Measurements from ENCODE around the gene YRDC.

YRDC gene

DNA sequence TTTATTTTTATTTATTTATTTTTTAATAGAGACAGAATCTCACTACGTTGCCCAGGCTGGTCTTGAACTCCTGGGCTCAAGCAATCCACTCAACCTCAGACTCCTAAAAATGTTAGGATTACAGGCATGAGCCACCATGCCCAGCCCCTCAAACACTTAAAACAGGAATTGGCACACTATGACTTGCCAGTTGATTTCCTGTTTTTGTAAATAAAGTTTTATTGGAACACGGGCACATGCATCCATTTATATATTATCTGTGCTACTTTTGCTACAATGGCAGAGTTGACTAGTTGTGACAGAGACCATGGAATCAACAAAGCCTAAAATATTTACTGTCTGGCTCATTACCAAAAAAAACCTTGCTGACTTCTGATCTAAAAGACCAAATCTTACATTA lies 16.0 kb upstream of the YRDC start:
- no peak for DNase-seq
- in situ Hi-C loops (cut with MboI; ENCODE audit: low pct_unique_long_range_greater_than_20kb, low sequenced_read_pairs): no loop called here

DNA sequence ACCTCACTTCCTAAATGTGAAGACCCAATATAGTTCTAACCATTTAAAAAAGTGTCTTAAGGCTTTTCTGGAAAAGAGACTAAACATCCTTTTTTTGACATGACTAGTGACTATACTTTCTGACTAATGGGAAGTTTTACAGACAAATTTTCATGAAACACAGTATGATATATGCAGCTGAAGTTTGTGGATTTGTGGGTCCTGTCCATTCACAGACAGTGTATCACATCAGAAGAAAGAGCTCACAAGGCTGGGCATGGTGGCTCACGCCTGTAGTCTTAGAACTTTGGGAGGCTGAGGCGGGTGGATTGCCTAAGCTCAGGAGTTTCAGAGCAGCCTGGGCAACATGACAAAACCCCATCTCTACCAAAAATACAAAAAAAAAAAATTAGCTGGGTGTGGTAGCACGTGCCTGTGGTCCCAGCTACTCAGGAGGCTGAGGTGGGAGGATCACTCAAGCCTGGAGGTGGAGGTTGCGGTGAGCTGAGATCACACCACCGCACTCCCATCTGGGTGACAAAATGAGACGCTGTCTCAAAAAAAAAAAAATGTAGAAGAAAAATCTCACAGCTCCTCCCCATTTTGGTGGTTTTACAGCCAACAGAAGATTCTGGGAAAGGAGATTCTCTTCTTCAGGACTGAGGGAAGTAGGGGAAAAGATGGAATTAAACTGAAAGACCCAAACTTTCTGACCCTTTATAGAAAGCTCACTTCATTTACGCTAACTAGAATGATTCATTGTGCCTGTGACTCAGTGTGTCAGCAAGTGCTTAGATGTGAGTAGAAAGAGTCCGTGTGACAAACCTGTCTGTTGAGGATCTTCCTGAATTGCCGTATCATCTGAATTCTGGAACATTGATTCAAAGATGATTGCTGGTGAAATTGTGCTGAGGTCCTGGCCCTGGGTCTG lies 15.2 kb upstream of the YRDC start:
- in situ Hi-C loops (cut with MboI; ENCODE audit: low pct_unique_long_range_greater_than_20kb, low sequenced_read_pairs): no loop called here
- no peak for DNase-seq

DNA sequence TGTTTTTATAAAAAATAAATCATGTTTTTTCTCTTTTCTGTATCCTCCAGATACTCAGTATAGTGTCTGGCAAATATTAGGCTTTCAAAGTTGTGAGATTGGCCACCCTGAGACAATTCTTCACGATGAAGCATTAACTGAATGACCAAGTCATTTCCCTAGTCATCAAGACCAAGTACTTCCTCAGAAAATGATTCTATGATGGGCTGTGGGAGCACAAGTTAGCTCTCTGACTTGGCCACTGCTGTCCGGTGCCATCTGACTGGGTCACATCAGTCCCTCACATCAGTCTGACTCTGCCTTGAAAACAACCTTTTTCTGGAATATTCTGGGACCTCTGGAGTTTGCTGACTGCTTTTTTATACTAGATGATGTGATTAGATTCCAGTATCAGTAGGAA lies 13.5 kb upstream of the YRDC start:
- DNase-seq: no peak
- in situ Hi-C loops (cut with MboI; ENCODE audit: low pct_unique_long_range_greater_than_20kb, low sequenced_read_pairs): no loop called here

DNA sequence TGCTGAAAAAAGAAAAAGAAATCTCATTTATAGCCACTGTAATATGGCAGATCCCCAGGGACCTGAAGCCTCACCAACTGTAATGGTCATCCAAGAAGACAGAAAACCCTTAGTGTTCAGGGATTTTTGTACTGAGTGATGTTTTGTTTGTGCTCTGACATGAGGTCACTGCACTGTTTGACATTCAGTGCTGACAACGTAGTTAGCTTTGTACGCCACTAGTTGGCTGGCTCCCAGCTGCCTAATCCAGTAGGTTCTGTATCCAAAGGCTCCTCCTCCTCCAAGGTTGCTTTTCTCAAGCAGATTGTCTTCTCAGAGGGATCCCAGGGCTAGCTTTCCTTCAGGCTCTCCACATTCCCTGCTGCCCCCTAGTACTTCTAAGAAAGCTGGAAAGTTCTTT lies 9.5 kb upstream of the YRDC start:
- in situ Hi-C loops (cut with MboI; ENCODE audit: low pct_unique_long_range_greater_than_20kb, low sequenced_read_pairs): no loop called here
- no peak for DNase-seq

DNA sequence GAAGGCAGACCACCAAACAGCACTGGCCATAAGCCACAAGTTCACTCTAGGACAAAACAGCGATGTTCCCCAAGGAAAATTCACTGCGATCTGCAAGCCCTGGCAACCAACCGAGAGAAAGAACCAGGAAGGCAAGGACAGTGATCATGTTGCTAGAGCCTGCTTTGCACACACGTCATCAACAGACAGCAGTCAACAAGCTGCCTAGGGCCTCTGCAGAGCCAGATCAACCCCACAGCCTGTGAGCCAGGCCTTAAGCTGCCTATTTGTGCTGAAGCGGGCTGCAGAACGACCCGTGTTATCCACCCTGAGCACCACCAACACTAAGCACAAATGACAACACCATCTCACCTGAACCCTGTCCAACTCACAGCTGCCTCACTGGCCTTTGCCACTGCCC lies 6.2 kb upstream of the YRDC start:
- in situ Hi-C loops (cut with MboI; ENCODE audit: low pct_unique_long_range_greater_than_20kb, low sequenced_read_pairs): no loop called here
- DNase-seq: no peak

DNA sequence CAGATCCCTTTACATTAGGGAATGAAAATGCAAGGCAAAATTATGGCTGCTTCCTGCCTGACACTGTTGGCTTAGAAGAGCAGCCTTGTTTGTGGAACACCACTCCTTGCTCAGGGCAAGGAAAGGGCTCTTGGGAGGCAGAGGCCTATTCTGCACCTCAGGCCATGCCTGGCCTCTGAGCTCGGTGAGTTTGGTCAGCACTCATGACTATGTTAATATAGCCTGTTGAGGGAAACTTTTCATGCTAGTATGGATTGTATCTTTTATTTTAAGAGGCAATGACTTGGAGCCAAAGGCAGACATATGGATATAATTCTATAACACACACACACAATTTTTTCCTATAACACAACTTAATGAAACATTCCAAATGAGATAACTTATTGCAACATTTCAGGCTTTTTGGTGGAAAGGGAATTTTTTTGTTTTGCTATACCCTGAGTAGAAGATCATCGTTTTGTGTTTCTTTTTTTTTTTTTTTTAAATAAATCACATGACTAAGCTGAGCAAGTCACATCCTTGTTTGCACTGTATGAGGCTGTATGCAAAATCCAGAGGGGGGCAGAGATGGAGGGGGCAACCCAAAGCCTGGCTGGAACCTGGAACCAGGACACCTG lies 5.6 kb upstream of the YRDC start:
- DNase-seq: no peak
- in situ Hi-C loops (cut with MboI; ENCODE audit: low pct_unique_long_range_greater_than_20kb, low sequenced_read_pairs): no loop called here

DNA sequence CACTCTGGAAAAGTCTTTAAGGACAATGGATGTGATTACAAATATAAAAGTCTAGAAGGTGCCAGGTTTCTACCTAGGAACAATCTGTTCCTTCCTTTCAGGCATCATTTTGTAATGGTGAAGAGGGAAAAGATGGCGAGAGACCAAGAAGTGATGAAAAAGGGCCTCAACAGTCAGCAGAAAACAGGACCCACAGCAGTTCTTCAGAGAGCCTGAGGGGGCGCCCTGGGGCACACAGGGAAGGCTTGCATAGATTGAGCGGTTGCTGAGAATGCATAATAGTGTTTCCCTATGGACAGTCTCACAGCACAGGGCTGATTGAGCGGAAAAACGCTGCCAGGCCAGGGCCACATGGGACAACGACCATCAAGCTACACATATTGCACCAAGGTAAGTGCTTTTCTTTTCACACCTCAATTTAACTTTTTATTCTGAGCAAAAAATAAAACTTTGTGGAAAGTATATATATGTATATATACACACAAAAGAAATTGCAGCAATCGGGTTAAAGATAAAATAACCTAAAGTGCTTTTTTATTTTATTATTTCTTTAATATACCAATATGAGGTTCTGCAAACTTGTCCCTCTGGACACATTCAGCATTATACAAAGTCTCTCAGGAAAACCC lies 3.1 kb upstream of the YRDC start:
- DNase-seq: peak; percentile 83
- in situ Hi-C loops (cut with MboI; ENCODE audit: low pct_unique_long_range_greater_than_20kb, low sequenced_read_pairs): no loop called here

DNA sequence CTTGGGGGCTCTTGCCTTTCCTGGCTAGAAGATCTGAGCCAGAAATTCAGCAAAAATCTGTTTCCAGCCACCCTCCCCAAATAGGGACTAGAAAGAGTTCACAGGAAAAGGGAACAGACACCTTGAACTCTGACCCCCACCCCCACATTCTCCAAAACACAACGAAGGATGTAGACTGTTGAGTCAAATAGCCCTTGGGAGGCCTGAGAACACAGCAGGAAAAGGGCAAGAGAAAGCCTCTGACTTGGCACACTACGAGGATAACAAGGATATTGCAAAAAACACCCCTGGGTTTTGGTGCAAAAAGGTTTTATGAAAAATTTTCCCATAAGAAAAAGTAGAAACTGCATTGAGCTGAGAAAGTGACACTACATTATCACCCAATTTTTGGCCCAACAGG lies 1.9 kb upstream of the YRDC start:
- no peak for DNase-seq

DNA sequence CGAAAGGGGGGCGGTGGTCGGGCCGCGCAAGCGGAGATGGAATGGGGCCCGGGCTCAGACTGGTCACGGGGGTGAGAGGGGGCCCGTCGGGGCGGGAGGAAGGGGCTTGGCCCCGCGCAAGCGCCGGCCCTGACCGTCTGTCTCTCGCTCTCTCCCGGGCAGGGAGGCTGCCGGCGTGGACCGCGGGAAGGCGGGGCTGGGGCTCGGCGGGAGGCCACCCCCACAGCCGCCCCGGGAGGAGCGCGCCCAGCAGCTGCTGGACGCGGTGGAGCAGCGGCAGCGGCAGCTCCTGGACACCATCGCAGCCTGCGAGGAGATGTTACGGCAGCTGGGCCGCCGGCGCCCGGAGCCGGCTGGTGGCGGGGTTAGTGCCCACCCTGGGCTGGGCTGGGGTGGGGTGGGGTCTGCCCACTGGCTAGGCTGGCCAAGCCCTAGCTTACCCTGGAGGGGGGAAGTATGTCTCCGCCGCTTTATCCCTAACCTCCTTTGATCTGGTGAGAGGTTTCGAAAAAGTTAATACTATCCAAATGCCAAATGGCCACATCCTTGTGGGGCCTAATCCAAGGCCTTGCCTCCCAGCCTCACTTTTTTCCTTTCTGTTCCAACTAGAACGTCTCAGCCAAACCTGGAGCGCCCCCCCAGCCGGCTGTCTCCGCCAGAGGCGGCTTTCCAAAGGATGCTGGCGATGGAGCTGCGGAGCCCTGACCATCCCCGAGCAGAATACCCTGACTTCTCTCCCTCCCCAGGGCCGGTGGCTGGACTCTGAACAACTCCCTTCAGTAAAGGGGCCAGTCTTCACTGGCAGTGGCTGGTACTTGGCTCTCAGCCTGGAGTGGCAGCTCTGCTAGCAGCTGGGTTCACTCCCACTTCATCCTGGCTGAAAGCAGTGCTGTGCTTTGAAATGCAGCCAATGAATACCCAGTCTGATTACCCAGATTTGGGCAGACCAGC lies 636 bp upstream of the YRDC start:
- in situ Hi-C loops (cut with MboI; ENCODE audit: low pct_unique_long_range_greater_than_20kb, low sequenced_read_pairs): no loop called here

More for the DNA sequence above, 1.9 kb upstream of the YRDC start:
- in situ Hi-C loops (cut with MboI; ENCODE audit: low pct_unique_long_range_greater_than_20kb, low sequenced_read_pairs): no loop called here

DNA sequence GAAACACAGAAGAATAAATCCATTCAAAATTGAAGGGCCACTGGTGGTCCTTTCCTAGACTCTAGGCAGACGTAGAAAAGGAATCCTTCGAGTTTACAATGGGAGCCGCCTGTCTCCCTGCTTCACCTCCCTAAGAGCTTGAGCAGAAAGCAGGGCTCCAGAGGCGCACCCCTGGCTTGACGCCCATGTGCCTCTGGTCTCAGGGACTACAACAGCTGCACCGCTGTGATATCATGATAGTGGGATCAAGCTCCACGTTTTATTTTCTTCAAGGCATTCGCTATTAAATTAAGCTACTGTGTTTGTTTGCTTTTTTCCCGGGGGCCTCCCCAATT lies 821 bp downstream of the YRDC start:
- in situ Hi-C loops (cut with MboI; ENCODE audit: low pct_unique_long_range_greater_than_20kb, low sequenced_read_pairs): no loop called here
- no peak for DNase-seq

More for the DNA sequence above, 636 bp upstream of the YRDC start:
- DNase-seq: peak; percentile 40

DNA sequence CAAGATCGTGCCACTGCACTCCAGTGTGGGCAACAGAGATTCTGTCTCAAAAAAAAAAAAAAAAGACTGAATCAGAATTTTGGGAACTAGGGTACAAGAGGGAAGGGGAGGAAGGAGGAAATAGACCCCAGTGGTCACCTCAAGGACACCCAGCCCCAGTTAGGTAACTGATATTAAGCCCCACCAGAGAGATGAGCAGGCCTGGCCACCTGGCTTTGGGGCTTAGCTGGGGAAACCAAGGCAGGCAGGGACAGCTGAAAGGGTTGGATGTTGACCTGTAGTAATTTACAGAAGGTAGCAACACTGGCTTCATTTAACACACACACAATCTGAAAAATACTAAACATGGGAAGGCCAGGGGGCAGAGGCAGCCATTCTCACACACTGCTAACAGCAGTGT lies 5.6 kb downstream of the YRDC start:
- no peak for DNase-seq
- in situ Hi-C loops (cut with MboI; ENCODE audit: low pct_unique_long_range_greater_than_20kb, low sequenced_read_pairs): no loop called here

DNA sequence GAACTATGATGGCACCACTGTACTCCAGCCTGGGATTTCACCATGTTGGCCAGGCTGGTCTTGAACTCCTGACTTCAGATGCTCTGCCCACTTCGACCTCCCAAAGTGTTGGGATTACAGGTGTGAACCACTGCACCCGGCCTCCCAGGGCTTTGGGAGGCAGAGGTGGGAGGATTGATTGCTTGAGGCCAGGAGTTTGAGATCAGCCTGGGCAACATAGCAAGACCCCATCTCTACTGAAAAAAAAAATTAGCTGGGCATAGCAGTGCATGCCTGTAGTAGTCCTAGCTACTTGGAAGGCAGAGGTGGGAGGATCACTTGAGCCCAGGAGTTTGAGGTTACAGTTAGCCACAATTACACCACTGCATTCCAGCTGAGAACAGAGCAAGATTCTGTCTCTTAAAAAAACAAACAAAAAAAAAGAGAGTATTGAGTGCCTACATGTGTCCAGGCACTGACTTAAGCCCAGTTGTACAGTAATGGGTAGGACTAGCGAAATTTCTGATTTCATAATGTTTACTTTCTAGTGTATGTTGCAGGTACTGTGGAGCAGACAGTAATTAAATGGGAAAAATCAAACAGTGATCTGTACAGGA lies 10.2 kb downstream of the YRDC start:
- DNase-seq: no peak
- in situ Hi-C loops (cut with MboI; ENCODE audit: low pct_unique_long_range_greater_than_20kb, low sequenced_read_pairs): no loop called here

DNA sequence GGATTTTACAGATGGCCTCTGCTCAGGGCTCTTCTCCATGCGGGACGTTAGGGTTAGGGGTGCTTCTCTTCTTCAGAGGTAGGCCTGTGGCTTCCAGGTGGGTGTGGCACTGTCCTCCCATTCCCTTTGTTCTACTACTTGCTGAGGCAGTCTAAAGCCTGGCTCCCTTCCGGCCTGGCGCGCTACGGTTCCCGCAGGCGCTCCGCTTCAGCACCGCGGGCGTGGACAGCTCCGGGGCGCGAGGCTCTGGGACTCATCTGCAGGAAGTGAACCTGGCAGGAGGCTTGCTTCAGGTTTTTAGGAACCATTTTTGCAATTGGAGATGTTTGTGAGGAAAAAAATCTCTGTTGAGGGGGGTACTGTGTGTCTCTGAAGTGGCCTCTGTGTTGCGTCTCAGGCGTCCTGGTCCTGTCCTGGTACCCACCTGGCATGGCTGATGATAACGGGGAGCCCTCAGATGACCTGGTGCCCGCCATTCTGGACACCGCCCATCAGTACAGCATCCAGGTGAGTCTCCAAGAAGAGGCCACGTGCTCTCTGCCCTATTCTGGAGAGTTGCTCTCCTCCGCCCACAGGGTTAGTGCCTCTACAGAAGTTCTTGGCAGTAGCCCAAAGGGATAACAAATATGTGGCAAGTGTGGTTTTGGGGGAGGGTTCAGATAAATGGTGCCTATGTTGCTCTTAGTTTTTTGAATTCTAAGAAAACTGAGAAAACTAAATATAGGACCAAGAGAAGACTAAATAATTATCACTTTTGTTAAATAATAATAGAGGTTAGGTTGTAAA lies 12.5 kb downstream of the YRDC start:
- in situ Hi-C loops (cut with MboI; ENCODE audit: low pct_unique_long_range_greater_than_20kb, low sequenced_read_pairs): no loop called here
- peak; percentile 86 for DNase-seq

DNA sequence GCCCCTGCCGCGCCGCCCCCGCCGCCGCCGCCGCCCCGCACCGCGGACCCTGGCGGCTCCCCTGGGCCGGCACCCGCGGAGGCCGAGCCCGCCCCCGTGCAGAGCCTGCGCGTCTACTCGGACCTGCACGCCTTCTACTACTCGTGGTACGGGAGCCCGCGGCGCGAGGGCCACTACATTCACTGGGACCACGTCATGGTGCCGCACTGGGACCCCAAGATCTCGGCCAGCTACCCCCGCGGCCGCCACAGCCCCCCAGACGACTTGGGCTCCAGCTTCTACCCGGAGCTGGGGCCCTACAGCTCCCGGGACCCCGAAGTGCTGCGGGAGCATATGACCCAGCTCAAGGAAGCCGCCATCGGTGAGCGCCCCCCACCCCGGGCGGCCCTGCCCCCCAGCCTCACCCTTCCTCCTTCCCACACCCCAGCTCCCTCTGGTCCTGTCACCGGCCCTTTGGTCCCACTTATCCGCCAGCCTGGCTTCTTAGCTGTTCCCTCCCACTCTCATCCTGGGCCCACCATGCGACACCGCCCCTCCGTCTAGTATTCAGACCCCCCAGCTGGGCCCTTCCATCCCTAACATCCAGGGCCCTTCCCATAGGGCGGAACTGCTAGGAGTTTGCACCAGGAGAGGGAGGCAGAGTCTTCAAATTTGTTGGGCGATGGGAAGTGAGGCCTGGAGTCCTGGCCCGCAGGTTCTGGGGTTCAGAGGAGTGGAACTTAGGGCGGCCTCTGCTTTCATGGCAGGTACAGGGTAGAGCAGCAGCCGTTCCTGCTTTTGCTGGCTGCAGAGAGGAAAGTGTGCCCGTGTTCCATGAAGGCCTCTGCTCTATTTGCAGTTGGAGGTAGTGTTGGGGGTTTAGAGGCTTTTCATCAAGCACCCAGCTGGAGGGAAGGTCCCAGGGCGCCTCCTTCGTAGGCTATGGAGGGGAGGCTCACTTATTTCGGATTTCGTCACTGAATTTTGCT lies 13.4 kb downstream of the YRDC start:
- DNase-seq: peak; percentile 29
- in situ Hi-C loops (cut with MboI; ENCODE audit: low pct_unique_long_range_greater_than_20kb, low sequenced_read_pairs): no loop called here

DNA sequence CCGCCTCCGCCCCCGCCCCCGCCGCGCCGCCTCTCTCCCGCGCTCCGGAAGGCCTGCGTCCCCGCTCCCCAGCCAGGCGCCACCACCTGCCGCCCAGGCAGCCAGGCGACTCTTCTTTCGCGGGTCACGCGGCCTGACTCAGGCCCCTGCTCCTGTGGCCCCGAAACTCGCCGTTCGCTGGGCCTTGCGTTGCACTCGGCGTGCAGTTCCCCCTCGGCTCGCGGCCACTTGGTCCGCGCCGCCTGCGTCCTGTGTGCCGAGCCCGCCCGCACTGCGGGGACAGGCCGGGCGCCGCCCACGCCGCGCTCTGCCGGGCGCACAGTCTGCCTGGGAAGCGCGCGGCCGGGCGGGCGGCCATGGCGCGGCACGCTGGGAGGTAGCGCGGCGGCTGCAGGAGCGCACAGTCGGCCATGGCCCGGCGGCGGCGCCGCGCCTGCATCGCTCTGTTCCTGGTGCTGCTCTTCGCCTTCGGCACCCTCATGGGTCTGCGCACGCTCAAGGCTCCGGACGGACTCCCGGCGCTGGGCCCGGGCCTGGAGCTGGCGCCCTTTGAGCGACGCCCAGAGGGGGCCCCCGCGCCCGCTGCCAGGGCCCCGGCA lies 14.1 kb downstream of the YRDC start, which contains the start of gene MANEAL:
Gene MANEAL, plus strand, starts transcription at position 75 of the 599 bp plus-strand sequence. Its CDS starts 336 bp downstream, at position 411.
- DNase-seq: peak; percentile 64
- in situ Hi-C loops (cut with MboI; ENCODE audit: low pct_unique_long_range_greater_than_20kb, low sequenced_read_pairs): no loop called here

DNA sequence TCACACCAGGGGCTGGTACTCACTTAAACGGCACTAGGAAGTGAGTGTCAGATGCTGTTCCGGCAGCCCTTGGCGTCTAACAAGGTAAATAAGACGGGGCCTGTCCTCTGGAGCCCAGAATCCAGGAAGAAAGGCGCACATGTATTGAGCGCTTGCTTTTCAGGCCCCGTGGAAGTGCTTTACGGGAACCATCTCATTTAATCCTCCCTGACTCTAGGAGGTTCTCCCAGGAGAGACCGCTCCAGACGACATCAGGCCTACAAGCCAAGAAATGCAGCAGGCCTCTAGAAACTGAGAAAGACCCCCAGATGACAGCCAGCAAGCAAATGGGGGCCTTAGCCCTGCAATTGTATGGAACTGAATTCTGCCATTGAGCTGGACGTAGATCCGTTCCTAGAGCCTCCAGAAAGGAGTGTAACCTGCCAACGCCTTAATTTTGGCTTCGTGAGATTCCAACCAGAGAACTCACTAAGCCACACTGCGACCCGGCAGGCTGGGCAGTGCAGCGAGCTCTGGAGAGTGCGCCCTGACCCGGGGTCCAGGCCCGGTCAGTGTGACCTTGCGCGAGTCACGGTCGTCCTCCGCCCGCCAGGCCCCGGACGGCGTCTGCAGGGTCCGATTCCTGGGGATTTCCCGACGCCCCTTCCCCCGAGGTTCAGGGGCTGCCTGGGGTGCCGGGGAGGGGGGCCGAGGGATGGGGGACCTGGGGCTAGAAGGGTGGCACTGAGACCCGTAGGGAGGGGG lies 14.9 kb downstream of the YRDC start:
- DNase-seq: no peak
- in situ Hi-C loops (cut with MboI; ENCODE audit: low pct_unique_long_range_greater_than_20kb, low sequenced_read_pairs): no loop called here
